OCI-LY3 (cell line): Measurements from ENCODE around the gene COL26A1.

Source experiments
- CTCF ChIP-seq: fragments of 200-600, 300-600 bp; sonication (generic); IDR thresholded peaks from 2 replicates; pipeline ENCODE4 v1.5.1; 2014; ENCODE audit warnings: antibody characterized with exemption, low read length, low read depth
- EZH2phosphoT487 ChIP-seq: fragments of 200-600 bp; shearing (Covaris generic); IDR thresholded peaks from 2 replicates; pipeline ENCODE4 v1.6.1; 2018; ENCODE audit warnings: antibody characterized with exemption, mixed run types, low read depth

DNA sequence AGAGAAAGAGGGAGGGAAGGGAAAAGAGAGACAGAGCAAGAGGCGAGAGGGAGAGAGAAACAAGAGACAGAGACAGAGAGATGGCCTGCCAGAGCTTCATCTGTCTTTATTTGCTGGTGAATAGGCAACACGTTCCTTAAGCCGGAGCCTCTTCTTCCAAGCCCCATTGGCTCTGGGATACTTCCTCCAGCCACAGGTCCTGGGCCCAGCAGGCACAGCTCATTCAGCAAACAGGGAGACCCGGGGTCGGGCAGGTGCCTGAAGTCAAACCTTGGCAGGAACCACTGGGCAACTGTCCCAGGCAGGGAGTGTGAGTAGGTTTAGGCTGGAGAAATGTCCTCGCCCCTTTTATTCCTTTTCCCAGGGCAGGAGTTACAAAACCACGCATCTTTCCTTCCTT is 198.2 kb downstream of the COL26A1 start:
- no peak for TF ChIP-seq EZH2phosphoT487
- no peak for TF ChIP-seq CTCF
